MM.1S (cell line): Measurements from ENCODE around the gene DNAJC24.

ENCODE experiments used
- DNase-seq: peaks from one replicate; pipeline ENCODE4 v3.0.0-alpha.2; 2015
- H2AFZ ChIP-seq: fragments of 300-600 bp; sonication (generic); 2 replicates; pipeline ENCODE4 v1.6.0; 2016; ENCODE audit warnings: antibody characterized with exemption, low read length
- H3F3A ChIP-seq: fragments of 300-600 bp; sonication (generic); 2 replicates; pipeline ENCODE4 v1.6.1; 2016; ENCODE audit warnings: mild to moderate bottlenecking, antibody characterized with exemption, low read length, moderate library complexity, mixed read lengths; ENCODE audit not compliant: insufficient read depth
- H3K27ac ChIP-seq: fragments of 300-600 bp; sonication (generic); 2 replicates; pipeline ENCODE4 v1.5.1; 2016; ENCODE audit warnings: mild to moderate bottlenecking, low read length
- H3K27me3 ChIP-seq: fragments of 300-600 bp; sonication (generic); replicated peaks from 2 replicates; pipeline ENCODE4 v1.6.0; 2016; ENCODE audit warnings: low read length; ENCODE audit not compliant: insufficient read depth
- H3K36me3 ChIP-seq: fragments of 300-600 bp; sonication (generic); replicated peaks from 2 replicates; pipeline ENCODE4 v1.6.1; 2016; ENCODE audit warnings: mild to moderate bottlenecking, low read length, mixed read lengths; ENCODE audit not compliant: insufficient read depth
- H3K4me1 ChIP-seq: fragments of 300-600 bp; sonication (generic); 2 replicates; pipeline ENCODE4 v1.6.1; 2016; ENCODE audit warnings: low read length, mixed read lengths
- H3K4me2 ChIP-seq: fragments of 300-600 bp; sonication (generic); 2 replicates; pipeline ENCODE4 v1.6.0; 2016; ENCODE audit warnings: low read depth, low read length
- H3K4me3 ChIP-seq: fragments of 300-600 bp; sonication (generic); 2 replicates; pipeline ENCODE4 v1.5.1; 2016; ENCODE audit warnings: low read length, mixed read lengths
- H3K79me2 ChIP-seq: fragments of 300-600 bp; sonication (generic); 2 replicates; pipeline ENCODE4 v1.6.1; 2016; ENCODE audit warnings: mixed run types, low read length, mixed read lengths
- H3K9ac ChIP-seq: fragments of 300-600 bp; sonication (generic); 2 replicates; pipeline ENCODE4 v1.6.1; 2016; ENCODE audit warnings: low read length, mixed read lengths
- H3K9me2 ChIP-seq: fragments of 300-600 bp; sonication (generic); replicated peaks from 2 replicates; pipeline ENCODE4 v1.6.1; 2016; ENCODE audit warnings: mild to moderate bottlenecking, low read length, mixed read lengths; ENCODE audit not compliant: insufficient read depth
- H3K9me3 ChIP-seq: fragments of 300-600 bp; sonication (generic); replicated peaks from 2 replicates; pipeline ENCODE4 v1.6.1; 2016; ENCODE audit warnings: mild to moderate bottlenecking, low read length, mixed read lengths; ENCODE audit not compliant: insufficient read depth
- H4K20me1 ChIP-seq: fragments of 300-600 bp; sonication (generic); 2 replicates; pipeline ENCODE4 v1.6.1; 2016; ENCODE audit warnings: mild to moderate bottlenecking, low read length, moderate library complexity, mixed read lengths; ENCODE audit not compliant: insufficient read depth
- CTCF ChIP-seq: fragments of 300-600 bp; sonication (generic); IDR thresholded peaks from 2 replicates; pipeline ENCODE4 v1.5.1; 2016; ENCODE audit warnings: antibody characterized with exemption, low read length, mixed read lengths
- EZH2 ChIP-seq: fragments of 300-600 bp; sonication (generic); optimal IDR thresholded peaks from 2 replicates; pipeline ENCODE3; 2017; ENCODE audit warnings: low read depth, mild to moderate bottlenecking, antibody characterized with exemption, low read length, mixed read lengths
- EZH2phosphoT487 ChIP-seq: fragments of 300-600 bp; sonication (generic); IDR thresholded peaks from 2 replicates; pipeline ENCODE4 v1.6.1; 2018; ENCODE audit warnings: antibody characterized with exemption, low read length

DNAJC24 gene

GRCh38 chr11:31424652-31425051 lies 55.0 kb downstream of the DNAJC24 start:
- no peak for DNase-seq
- H3K27me3 ChIP-seq, result no peaks in the 10 kb centered on the region
- H3K4me2 ChIP-seq, result no peak overlapping the region
- no peak overlapping the region for H2AFZ ChIP-seq
- H4K20me1 ChIP-seq, result no peaks in the 10 kb centered on the region
- no peaks in the 10 kb centered on the region for H3K4me1 ChIP-seq
- TF ChIP-seq EZH2 (no peak), EZH2phosphoT487 (no peak), CTCF (no peak)
- no peak overlapping the region for H3K27ac ChIP-seq
- H3K79me2 ChIP-seq, result no peaks in the 10 kb centered on the region
- H3K9me3 ChIP-seq, result no peaks in the 10 kb centered on the region
- H3F3A ChIP-seq, result no peaks in the 10 kb centered on the region
- no peak overlapping the region for H3K4me3 ChIP-seq
- H3K9ac ChIP-seq, result no peak overlapping the region
- H3K9me2 ChIP-seq, result no peaks in the 10 kb centered on the region
- no peaks in the 10 kb centered on the region for H3K36me3 ChIP-seq

GRCh38 chr11:31433851-31434250 lies 64.2 kb downstream of the DNAJC24 start:
- Histone ChIP-seq H3K4me2 (no peak overlapping the region), H4K20me1 (no peaks in the 10 kb centered on the region), H3K9ac (no peak overlapping the region), H3K27me3 (no peaks in the 10 kb centered on the region), H3K27ac (no peak overlapping the region), H3K9me2 (no peaks in the 10 kb centered on the region), H3K79me2 (no peaks in the 10 kb centered on the region), H3F3A (no peaks in the 10 kb centered on the region), H3K36me3 (no peaks in the 10 kb centered on the region), H3K9me3 (no peaks in the 10 kb centered on the region), H3K4me1 (no peaks in the 10 kb centered on the region), H2AFZ (no peak overlapping the region), H3K4me3 (no peak overlapping the region)
- TF ChIP-seq CTCF, result no peak
- TF ChIP-seq EZH2phosphoT487, result no peak
- no peak for TF ChIP-seq EZH2
- DNase-seq, result no peak

- Histone ChIP-seq H3K36me3 (no peaks in the 10 kb centered on the region), H3K9me2 (no peaks in the 10 kb centered on the region), H3K9me3 (no peaks in the 10 kb centered on the region), H3K79me2 (no peaks in the 10 kb centered on the region), H3K4me2 (no peak overlapping the region), H3K4me1 (no peaks in the 10 kb centered on the region), H4K20me1 (no peaks in the 10 kb centered on the region), H3K27me3 (no peaks in the 10 kb centered on the region), H3K27ac (no peak overlapping the region), H2AFZ (no peak overlapping the region), H3F3A (no peaks in the 10 kb centered on the region), H3K4me3 (no peak overlapping the region), H3K9ac (no peak overlapping the region)
- TF ChIP-seq CTCF, result no peak
- TF ChIP-seq EZH2phosphoT487, result no peak
- TF ChIP-seq EZH2, result no peak
- DNase-seq, result no peak
Measured at GRCh38 chr11:31437742-31438435, 68.2 kb downstream of the DNAJC24 start.
